HK-2 (cell line): ENCODE measurements around the gene DECR2.
A peak's percentile ranks its signal among the peaks of the same experiment; 100 is the strongest.
"Not testable (repeated sequence)": the region's sequence is repeated elsewhere in the genome, so short reads cannot be mapped to it uniquely, and the experiment has no call there.

Experiments used
- DNase-seq: peaks from one replicate; pipeline ENCODE4 v3.0.0-alpha.2; 2018; ENCODE audit not compliant: unreplicated experiment

Gene DECR2

DNA sequence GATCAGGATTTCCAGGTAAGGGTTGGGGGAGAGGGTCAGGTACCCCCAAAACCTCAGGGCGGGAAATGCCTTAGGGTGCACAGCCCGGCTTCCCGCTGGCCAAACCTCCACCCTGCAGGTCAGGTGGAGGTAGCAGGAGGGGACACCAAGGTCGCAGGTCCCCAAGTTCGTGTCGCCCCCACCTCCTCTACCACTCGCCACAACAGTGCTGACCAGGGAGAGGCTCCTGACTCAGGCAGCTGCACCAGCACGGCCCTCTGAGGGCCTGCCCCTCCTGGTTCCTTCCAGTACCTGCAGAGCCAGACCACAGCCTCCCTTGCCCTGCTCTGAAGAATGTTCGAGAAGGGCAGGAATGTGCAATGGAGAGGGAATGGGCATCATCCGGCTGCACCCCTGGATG is 35.2 kb upstream of the DECR2 start:
- no peak for DNase-seq

DNA sequence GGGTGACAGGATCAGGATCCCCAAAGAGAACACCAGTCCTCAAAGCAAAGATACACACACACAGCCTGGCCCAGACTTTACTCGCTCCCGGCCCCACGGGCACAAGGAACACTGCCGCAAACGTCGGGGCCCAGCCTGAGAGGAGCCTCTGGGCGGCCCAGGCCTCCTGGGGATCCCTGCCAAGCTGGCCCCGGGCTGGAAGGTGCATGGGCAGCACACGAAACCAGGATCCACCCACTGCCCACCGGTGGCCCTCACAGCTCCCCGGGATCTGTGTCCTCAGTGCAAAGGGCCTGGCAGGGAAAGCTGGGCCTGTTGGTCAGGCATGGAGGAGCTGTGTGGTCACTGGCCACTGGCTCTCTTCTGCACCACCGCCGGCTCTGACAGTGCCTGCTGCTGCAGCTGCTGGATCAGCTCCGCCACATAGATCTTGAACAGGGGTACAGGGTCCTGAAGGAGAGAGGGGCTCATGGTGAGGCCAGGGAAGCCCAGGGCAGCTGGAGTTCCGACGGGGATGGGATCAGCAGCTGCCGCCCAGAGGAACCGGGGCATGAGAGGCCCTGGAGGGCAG is 34.3 kb upstream of the DECR2 start:
- DNase-seq, result no peak

- DNase-seq, result no peak
Measured at GRCh38 chr16:368388-369158, 33.1 kb upstream of the DECR2 start.

DNA sequence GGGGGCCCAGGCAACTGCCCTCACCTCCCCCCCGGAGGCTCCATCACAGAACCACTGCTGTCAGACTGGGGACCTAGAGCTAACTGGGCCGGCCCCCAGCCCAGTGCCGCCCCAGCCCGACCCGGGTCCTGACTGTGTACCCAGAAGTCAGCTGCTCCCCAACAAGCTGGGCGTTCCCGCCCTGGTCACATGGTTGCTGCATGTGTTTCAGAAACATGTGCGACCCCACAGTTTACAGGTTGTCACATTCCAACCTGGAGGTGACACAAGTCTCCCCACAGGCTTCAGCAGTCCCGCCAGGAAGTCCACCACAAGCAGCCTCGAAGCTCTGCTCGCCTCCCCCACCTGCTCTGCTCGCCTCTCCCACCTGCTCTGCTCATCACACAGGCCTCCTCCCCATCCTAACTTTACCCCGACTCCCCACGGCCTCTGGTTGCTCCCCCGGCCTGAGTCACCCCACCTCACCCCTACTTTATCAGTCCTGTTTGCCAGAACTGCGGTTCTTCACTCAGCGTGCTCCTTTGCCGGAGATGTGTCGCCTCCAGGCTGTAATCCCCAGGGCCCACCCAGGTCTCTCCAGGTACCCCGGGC is 32.3 kb upstream of the DECR2 start:
- DNase-seq, result no peak

- DNase-seq, result no peak
Measured at GRCh38 chr16:369866-370436, 31.7 kb upstream of the DECR2 start.

DNA sequence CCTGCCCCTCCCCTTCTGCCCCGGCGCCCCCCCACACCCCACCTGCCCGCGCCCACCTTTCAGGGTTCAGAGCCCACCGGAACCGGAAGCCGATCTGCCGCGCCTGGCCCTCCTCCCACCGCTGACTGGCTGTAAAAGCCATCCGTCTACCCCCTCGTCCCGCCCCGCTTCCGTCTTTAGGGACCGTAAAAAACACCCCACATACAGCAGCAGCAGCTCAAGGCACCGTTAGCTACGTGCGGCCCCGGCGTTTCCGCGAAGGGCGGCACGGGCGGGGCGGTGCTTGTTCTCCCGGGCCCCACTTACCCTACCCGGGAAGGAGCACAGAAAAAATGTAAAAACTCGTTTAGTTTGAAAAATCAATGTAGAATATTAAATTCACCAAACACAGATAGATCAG is 31.2 kb upstream of the DECR2 start, which contains the start of gene MRPL28:
Gene MRPL28 (minus strand): TSS at position 96 of the 400 bp plus-strand sequence. CDS start 320 bp downstream, outside the sequence.
- peak; percentile 90 for DNase-seq

DNA sequence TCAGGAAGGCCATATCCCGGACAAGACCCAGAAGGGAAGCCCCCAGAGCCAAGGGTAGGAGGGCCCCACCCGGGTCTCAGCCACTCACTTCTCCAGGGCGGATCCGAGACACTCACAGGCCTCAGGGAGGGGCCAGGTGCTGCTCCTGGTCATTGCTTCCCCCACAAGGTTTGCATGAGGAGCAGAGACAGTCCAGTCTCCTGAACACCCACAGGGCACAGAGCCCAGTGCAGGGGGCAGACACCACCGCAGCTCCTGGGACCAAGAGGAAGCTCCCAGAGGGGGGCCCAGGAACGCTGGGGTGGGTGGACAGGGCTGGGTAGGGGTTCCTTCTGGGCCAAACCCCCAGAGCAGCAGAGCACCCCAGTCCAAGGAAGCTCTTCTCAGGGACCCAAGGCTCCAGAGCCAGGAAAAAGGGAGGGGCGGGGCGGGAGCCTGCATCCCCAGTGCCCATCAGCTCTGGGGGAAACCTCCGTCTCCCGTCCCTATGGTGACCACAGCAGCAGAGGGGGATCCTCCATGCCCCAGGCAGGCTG is 30.6 kb upstream of the DECR2 start:
- DNase-seq, result peak; percentile 29

GRCh38 chr16:371515-372301 is 30.0 kb upstream of the DECR2 start:
- no peak for DNase-seq

DNA sequence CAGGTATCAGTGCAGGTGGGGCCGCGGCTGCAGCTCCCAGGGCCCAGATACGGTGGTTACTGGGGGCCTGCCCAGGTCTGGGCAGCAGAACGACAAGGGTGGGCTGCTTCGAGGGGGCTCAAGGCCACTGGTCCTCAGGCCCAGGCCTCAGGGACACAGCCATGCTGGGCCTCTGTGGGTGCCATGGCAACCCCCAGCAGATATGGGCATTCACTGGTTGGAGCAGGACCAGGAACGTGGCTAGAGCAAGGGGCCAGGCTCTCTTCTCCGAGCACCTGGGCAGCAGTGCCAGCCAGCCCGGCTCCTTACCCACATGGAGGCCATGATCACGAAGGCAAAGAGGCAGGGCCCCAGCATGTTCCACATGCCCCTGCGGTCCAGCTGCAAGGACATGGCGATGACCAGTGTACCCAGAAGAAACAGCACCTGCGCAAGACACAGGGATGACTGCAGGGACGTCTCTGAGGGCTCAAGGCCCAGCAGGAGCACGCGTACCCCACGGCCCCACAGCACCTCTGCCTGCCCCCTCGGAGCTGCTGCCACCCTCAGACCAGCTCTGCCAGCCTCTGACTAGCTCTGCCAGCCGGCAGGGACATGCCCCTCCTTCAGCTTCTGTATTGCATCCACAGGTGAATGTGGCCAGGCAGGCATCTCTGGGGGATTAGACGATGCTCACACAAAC is 29.2 kb upstream of the DECR2 start:
- no peak for DNase-seq

- no peak for DNase-seq
Measured at GRCh38 chr16:373020-373598, 28.6 kb upstream of the DECR2 start.

GRCh38 chr16:373848-374615 is 27.7 kb upstream of the DECR2 start:
- no peak for DNase-seq

GRCh38 chr16:374616-374926 is 27.1 kb upstream of the DECR2 start:
- DNase-seq, result no peak

GRCh38 chr16:375212-375611 is 26.5 kb upstream of the DECR2 start:
- no peak for DNase-seq

DNA sequence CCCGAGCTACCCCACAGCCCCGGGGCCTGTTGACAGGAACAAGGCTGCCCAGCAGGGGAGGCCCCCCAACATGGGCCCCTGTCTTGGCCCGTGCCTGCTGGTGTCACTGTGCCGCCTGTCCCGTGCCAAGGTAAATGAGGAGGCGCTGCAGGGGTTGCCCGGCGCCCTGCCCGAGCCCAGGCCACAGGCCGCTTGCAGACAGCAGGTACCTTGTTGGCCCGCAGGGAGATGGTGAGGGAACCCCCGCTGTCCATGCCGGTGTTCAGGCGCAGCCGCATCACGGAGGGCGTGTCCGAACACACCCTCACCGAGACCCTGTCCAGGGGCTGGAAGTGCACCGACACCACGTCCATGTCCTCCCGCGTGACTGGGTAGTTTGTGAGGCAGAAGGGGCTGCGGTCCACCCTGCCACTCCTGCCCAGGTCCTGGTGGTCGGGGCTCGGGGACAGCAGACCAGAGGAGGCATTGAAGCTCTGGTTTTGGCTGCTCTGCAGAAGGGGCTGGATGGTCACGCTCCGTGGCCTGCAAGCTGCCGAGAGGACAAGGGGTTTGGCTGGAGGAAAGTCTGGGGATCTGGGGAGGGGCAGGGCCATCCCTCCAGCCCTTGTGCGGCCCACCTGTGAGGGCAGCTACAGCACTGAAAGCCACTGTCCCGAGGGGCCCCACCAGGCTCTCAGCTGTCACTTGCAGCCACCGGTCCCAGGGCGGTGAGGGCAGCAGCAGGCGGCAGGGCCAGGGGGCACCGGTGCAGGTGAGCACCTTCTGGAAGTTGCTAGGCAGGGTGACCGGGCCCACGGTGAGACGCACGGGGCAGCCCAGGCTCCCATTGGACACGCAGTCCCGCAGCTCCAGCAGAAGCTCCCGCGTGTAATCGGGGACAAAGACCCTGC is 25.5 kb upstream of the DECR2 start:
- DNase-seq, result no peak

DNA sequence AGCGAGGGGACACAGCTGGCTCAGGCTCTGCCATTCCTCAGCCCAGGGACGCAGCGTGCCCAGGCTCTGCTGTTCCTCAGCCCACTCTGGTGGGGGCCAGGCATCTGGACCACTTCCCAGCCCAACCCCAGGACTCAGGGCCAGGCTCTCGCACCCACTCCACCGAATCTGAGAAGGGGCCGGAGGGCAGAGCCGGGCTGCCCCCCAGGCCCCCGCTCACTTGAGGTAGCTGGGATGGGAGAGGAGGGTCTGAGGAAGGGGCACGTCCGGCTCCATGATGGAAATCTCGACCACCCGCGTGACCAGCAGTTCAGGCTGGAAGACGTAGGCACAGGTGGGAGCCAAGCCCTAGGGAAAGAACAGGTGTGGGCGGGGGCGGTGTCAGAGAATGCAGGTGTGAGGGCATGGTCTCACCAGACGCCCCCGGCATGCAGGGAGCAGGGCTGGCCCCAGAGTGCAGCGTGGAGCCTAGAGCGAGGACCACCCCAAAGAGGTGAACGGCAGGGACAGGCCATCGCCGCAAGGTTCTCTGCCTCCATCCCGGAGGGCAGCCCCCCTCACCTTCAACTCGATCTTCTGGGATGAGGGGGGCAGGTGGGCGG is 24.8 kb upstream of the DECR2 start:
- DNase-seq, result no peak

DNA sequence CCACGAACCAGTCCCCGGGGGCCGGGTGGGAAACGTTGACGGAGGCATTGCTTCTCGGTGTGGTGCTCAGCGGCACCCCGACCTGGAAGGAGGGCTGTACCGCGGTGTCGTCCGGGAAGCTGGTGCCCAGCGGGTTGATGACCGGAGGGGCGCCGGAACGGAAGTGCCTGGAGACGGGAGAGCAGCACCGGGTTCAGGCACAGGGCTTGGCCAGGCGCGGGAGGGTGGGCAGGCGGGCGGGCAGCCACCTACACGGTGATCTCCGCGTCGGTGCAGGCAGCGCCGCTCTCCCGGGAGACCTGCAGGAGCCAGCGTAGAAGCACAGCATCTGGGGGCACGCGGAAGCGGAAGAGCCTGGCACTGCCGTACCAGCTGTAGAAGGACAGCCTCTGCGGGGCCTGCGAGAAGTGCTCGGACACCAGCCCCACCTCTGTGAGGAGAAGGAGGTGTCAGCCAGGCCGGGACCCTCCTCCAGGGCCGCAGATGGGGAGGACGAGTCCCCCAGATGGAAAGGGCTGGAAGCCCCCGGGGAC is 24.2 kb upstream of the DECR2 start:
- DNase-seq, result no peak

DNA sequence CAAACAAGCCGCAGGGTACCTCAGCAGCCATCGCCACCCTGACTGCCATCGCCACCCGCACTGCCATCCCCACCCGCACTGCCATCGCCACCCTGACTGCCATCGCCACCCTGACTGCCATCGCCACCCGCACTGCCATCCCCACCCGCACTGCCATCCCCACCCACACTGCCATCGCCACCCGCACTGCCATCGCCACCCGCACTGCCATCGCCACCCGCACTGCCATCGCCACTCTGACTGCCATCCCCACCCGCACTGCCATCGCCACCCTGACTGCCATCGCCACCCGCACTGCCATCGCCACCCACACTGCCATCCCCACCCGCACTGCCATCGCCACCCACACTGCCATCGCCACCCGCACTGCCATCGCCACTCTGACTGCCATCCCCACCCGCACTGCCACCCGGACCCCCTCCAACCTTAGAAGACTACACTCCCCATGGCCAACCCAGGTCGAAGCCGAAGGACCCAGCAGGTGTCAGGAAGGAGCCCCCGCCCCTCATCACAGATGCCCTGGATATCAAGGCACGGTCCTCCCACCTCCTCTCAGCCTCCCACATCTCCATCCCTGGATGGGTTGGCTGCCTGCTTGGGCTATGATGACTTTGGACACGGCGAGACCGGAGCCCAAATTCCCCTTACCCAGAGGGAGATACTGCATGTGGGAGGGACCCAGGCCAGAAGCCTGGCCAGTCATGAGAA is 23.4 kb upstream of the DECR2 start:
- DNase-seq, result not testable (repeated sequence)

GRCh38 chr16:378821-379182 is 22.9 kb upstream of the DECR2 start:
- no peak for DNase-seq
